ENCODE data around the gene MEIS2.

MEIS2 gene

GRCh38 chr15:37070686-37071085 lies 29.7 kb downstream of the MEIS2 start (continued):
- no peak for TF ChIP-seq HIC1 (tag by site-specific recombination; IDR thresholded peaks at IDR 0.05)
- TF ChIP-seq ZNF423 (tag by site-specific recombination; IDR thresholded peaks at IDR 0.05) = no peak

- CTCF ChIA-PET = interaction anchor here (1.0 kb wide), 1 partner anchor 68 kb away, joined by 3 read pairs; no protein-coding TSS in a partner anchor
Observed at GRCh38 chr15:37061996-37062395, 38.4 kb downstream of the MEIS2 start.

More at GRCh38 chr15:37061996-37062395, 38.4 kb downstream of the MEIS2 start:
- H3K27ac ChIP-seq (ENCODE audit: extremely low read depth, low read depth, low read length) = no peak overlapping the region
- POLR2A ChIA-PET = no interaction called here
- TF ChIP-seq ZNF548 (tag by site-specific recombination; IDR thresholded peaks at IDR 0.05) = no peak
- no peak for TF ChIP-seq ZNF37A (tag by site-specific recombination; IDR thresholded peaks at IDR 0.05)
- TF ChIP-seq KLF7 (tag by site-specific recombination; IDR thresholded peaks at IDR 0.05; ENCODE audit: borderline replicate concordance) = no peak
- no peak for TF ChIP-seq ZNF433 (tag by site-specific recombination; IDR thresholded peaks at IDR 0.05; ENCODE audit: low read depth)
- TF ChIP-seq ZNF560 (tag by site-specific recombination; IDR thresholded peaks at IDR 0.05; ENCODE audit: borderline replicate concordance) = no peak
- TF ChIP-seq ZNF830 (tag by site-specific recombination; IDR thresholded peaks at IDR 0.05; ENCODE audit: low read depth) = no peak
- no peak for TF ChIP-seq ZNF248 (tag by site-specific recombination; IDR thresholded peaks at IDR 0.05)
- no peak for TF ChIP-seq CTCF (tag by site-specific recombination; IDR thresholded peaks at IDR 0.05)
- TF ChIP-seq ZNF19 (tag by site-specific recombination; IDR thresholded peaks at IDR 0.05; ENCODE audit: low read depth) = no peak
- no peak for TF ChIP-seq ZSCAN4 (tag by site-specific recombination; IDR thresholded peaks at IDR 0.05)
- no peak for TF ChIP-seq ZSCAN5A (tag by site-specific recombination; IDR thresholded peaks at IDR 0.05)
- TF ChIP-seq ATF2 (tag by site-specific recombination; IDR thresholded peaks at IDR 0.05; ENCODE audit: low read depth) = no peak
- H3K4me3 ChIP-seq (ENCODE audit: low read depth, low read length) = no peak overlapping the region
- H3K9me3 ChIP-seq (ENCODE audit: control insufficient read depth, insufficient read depth, low read depth, low read length) = no peaks in the 10 kb centered on the region
- H3K4me1 ChIP-seq (ENCODE audit: control insufficient read depth, insufficient read depth, low read length) = no peaks in the 10 kb centered on the region; the same call in 1 of the 2 replicates
- H3K36me3 ChIP-seq (ENCODE audit: control insufficient read depth in 2 of 2, insufficient read depth in 1 of 2, low read length in 2 of 2) = no peaks in the 10 kb centered on the region; a peak in 1 of 3 replicates

All from HEK293 (cell line).